ENCODE results near the gene PATJ.
"Not testable (repeated sequence)": the region's sequence is repeated elsewhere in the genome, so short reads cannot be mapped to it uniquely, and the experiment has no call there.

Gene PATJ

GRCh38 chr1:61926597-61926996 lies 184.3 kb downstream of the PATJ start:
- FAIRE-seq, result no peak
- no peak for DNase-seq (ENCODE audit: insufficient read length, low spot score)
- TF ChIP-seq TAF1 (IDR thresholded peaks at IDR 0.05; ENCODE audit: low read depth, low read length) (no peak), POLR2A (IDR thresholded peaks at IDR 0.05; ENCODE audit: low read depth, low read length) (no peak), PAX5 (IDR thresholded peaks at IDR 0.05; ENCODE audit: insufficient read depth, low read length, severe bottlenecking) (no peak), POU2F2 (IDR thresholded peaks at IDR 0.05; ENCODE audit: low read depth, low read length) (no peak), POLR2AphosphoS5 (IDR thresholded peaks at IDR 0.05; ENCODE audit: low read depth, low read length) (no peak), SPI1 (IDR thresholded peaks at IDR 0.05; ENCODE audit: low read depth, low read length) (no peak)

GRCh38 chr1:61930116-61930645 lies 187.9 kb downstream of the PATJ start:
- TF ChIP-seq POLR2A (IDR thresholded peaks at IDR 0.05; ENCODE audit: low read depth, low read length) (no peak), POU2F2 (IDR thresholded peaks at IDR 0.05; ENCODE audit: low read depth, low read length) (no peak), POLR2AphosphoS5 (IDR thresholded peaks at IDR 0.05; ENCODE audit: low read depth, low read length) (no peak), PAX5 (IDR thresholded peaks at IDR 0.05; ENCODE audit: insufficient read depth, low read length, severe bottlenecking) (no peak), TAF1 (IDR thresholded peaks at IDR 0.05; ENCODE audit: low read depth, low read length) (no peak), SPI1 (IDR thresholded peaks at IDR 0.05; ENCODE audit: low read depth, low read length) (no peak)
- FAIRE-seq (no peak), DNase-seq (ENCODE audit: insufficient read length, low spot score) (no peak)

GRCh38 chr1:61931587-61932279 lies 189.5 kb downstream of the PATJ start:
- DNase-seq (ENCODE audit: insufficient read length, low spot score) (no peak), FAIRE-seq (no peak)
- TF ChIP-seq SPI1 (IDR thresholded peaks at IDR 0.05; ENCODE audit: low read depth, low read length), result no peak
- TF ChIP-seq POLR2A (IDR thresholded peaks at IDR 0.05; ENCODE audit: low read depth, low read length), result no peak
- TF ChIP-seq TAF1 (IDR thresholded peaks at IDR 0.05; ENCODE audit: low read depth, low read length), result no peak
- TF ChIP-seq POU2F2 (IDR thresholded peaks at IDR 0.05; ENCODE audit: low read depth, low read length), result no peak
- no peak for TF ChIP-seq PAX5 (IDR thresholded peaks at IDR 0.05; ENCODE audit: insufficient read depth, low read length, severe bottlenecking)
- no peak for TF ChIP-seq POLR2AphosphoS5 (IDR thresholded peaks at IDR 0.05; ENCODE audit: low read depth, low read length)

GRCh38 chr1:61935516-61935915 lies 193.2 kb downstream of the PATJ start:
- no peak for DNase-seq (ENCODE audit: insufficient read length, low spot score)
- TF ChIP-seq POLR2AphosphoS5 (IDR thresholded peaks at IDR 0.05; ENCODE audit: low read depth, low read length) (no peak), POLR2A (IDR thresholded peaks at IDR 0.05; ENCODE audit: low read depth, low read length) (no peak), TAF1 (IDR thresholded peaks at IDR 0.05; ENCODE audit: low read depth, low read length) (no peak), POU2F2 (IDR thresholded peaks at IDR 0.05; ENCODE audit: low read depth, low read length) (no peak), SPI1 (IDR thresholded peaks at IDR 0.05; ENCODE audit: low read depth, low read length) (no peak)

GRCh38 chr1:61936839-61937238 lies 194.6 kb downstream of the PATJ start:
- FAIRE-seq (no peak), DNase-seq (ENCODE audit: insufficient read length, low spot score) (no peak)
- no peak for TF ChIP-seq POU2F2 (IDR thresholded peaks at IDR 0.05; ENCODE audit: low read depth, low read length)
- TF ChIP-seq POLR2A (IDR thresholded peaks at IDR 0.05; ENCODE audit: low read depth, low read length), result no peak
- no peak for TF ChIP-seq SPI1 (IDR thresholded peaks at IDR 0.05; ENCODE audit: low read depth, low read length)
- no peak for TF ChIP-seq POLR2AphosphoS5 (IDR thresholded peaks at IDR 0.05; ENCODE audit: low read depth, low read length)
- TF ChIP-seq PAX5 (IDR thresholded peaks at IDR 0.05; ENCODE audit: insufficient read depth, low read length, severe bottlenecking), result no peak
- TF ChIP-seq TAF1 (IDR thresholded peaks at IDR 0.05; ENCODE audit: low read depth, low read length), result no peak

More at GRCh38 chr1:61935516-61935915, 193.2 kb downstream of the PATJ start:
- no peak for FAIRE-seq

- DNase-seq (ENCODE audit: insufficient read length, low spot score) (no peak), FAIRE-seq (no peak)
- TF ChIP-seq POLR2A (IDR thresholded peaks at IDR 0.05; ENCODE audit: low read depth, low read length) (no peak), TAF1 (IDR thresholded peaks at IDR 0.05; ENCODE audit: low read depth, low read length) (no peak), PAX5 (IDR thresholded peaks at IDR 0.05; ENCODE audit: insufficient read depth, low read length, severe bottlenecking) (no peak), SPI1 (IDR thresholded peaks at IDR 0.05; ENCODE audit: low read depth, low read length) (no peak), POLR2AphosphoS5 (IDR thresholded peaks at IDR 0.05; ENCODE audit: low read depth, low read length) (no peak), POU2F2 (IDR thresholded peaks at IDR 0.05; ENCODE audit: low read depth, low read length) (no peak)
Observed at GRCh38 chr1:61941794-61942193, 199.5 kb downstream of the PATJ start.

- FAIRE-seq (no peak), DNase-seq (ENCODE audit: insufficient read length, low spot score) (no peak)
- TF ChIP-seq PAX5 (IDR thresholded peaks at IDR 0.05; ENCODE audit: insufficient read depth, low read length, severe bottlenecking) (no peak), POU2F2 (IDR thresholded peaks at IDR 0.05; ENCODE audit: low read depth, low read length) (no peak), TAF1 (IDR thresholded peaks at IDR 0.05; ENCODE audit: low read depth, low read length) (no peak)
Observed at GRCh38 chr1:61942856-61943255, 200.6 kb downstream of the PATJ start.

- not testable (repeated sequence) for FAIRE-seq; DNase-seq (ENCODE audit: insufficient read length, low spot score)
Observed at GRCh38 chr1:61948685-61949084, 206.4 kb downstream of the PATJ start.

- DNase-seq (ENCODE audit: insufficient read length, low spot score) (no peak), FAIRE-seq (no peak)
- TF ChIP-seq SPI1 (IDR thresholded peaks at IDR 0.05; ENCODE audit: low read depth, low read length) (no peak), POU2F2 (IDR thresholded peaks at IDR 0.05; ENCODE audit: low read depth, low read length) (no peak), PAX5 (IDR thresholded peaks at IDR 0.05; ENCODE audit: insufficient read depth, low read length, severe bottlenecking) (no peak), TAF1 (IDR thresholded peaks at IDR 0.05; ENCODE audit: low read depth, low read length) (no peak), POLR2AphosphoS5 (IDR thresholded peaks at IDR 0.05; ENCODE audit: low read depth, low read length) (no peak), POLR2A (IDR thresholded peaks at IDR 0.05; ENCODE audit: low read depth, low read length) (no peak)
Observed at GRCh38 chr1:61950418-61950817, 208.1 kb downstream of the PATJ start.
